ENCODE measurements around the gene PLXNA4. TPM values are rescaled to one million over a fixed set of nuclear protein-coding genes. Genes with fewer than 3 reads are reported as not detected.

Gene PLXNA4
- total RNA-seq, 1 experiment from 2014 or later, result 1.0 TPM

DNA sequence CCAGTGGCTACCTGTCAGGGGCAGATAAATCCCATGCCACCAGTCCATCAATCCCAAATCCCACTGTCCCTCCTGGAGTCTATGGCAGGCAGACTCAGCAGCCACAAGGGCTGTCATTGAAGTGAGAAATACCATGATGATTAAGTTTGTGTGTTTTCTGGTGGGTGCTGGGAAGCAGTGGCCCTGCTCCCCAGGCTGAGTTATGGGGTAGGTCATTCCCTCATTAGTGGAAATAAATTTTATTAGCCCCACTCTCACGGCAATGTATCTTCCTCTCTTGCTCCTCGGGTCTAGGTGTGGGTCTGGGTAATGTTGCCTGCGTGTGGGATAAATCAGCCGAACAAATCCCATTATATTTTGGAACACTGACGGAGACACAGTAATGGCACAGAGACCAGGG is 76.8 kb downstream of the PLXNA4 start:
- Histone ChIP-seq H3K79me2 (ENCODE audit: low read depth) (no peaks in the 10 kb centered on the region), H3K9me3 (ENCODE audit: insufficient read depth, low read depth) (no peaks in the 10 kb centered on the region), H3K27me3 (ENCODE audit: insufficient read depth, low read depth) (peaks cover 80% of the 10 kb centered on the region), H3K36me3 (ENCODE audit: low read depth) (no peaks in the 10 kb centered on the region), H3F3A (ENCODE audit: insufficient read depth, low read depth) (no peaks in the 10 kb centered on the region), H3K27ac (no peak overlapping the region), H3K9me2 (ENCODE audit: insufficient read depth) (no peaks in the 10 kb centered on the region), H3K4me2 (no peak overlapping the region), H3K4me1 (replicated peaks; ENCODE audit: insufficient read depth) (no peaks in the 10 kb centered on the region), H3K4me3 (no peak overlapping the region), H4K20me1 (ENCODE audit: insufficient read depth) (no peaks in the 10 kb centered on the region), H2AFZ (no peak overlapping the region)
- BruUV-seq (replicated peaks), result no TSS peak
- DNase-seq, result no peak
- ChIA-PET POLR2A (ENCODE audit: unreplicated experiment) (no interaction called here), CTCF (no interaction called here)
- TF ChIP-seq EZH2 (IDR thresholded peaks at IDR 0.05; ENCODE audit: low read depth), result no peak
- TF ChIP-seq, protein P1, sequence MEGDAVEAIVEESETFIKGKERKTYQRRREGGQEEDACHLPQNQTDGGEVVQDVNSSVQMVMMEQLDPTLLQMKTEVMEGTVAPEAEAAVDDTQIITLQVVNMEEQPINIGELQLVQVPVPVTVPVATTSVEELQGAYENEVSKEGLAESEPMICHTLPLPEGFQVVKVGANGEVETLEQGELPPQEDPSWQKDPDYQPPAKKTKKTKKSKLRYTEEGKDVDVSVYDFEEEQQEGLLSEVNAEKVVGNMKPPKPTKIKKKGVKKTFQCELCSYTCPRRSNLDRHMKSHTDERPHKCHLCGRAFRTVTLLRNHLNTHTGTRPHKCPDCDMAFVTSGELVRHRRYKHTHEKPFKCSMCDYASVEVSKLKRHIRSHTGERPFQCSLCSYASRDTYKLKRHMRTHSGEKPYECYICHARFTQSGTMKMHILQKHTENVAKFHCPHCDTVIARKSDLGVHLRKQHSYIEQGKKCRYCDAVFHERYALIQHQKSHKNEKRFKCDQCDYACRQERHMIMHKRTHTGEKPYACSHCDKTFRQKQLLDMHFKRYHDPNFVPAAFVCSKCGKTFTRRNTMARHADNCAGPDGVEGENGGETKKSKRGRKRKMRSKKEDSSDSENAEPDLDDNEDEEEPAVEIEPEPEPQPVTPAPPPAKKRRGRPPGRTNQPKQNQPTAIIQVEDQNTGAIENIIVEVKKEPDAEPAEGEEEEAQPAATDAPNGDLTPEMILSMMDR (conservative IDR thresholded peaks at IDR 0.05), result no peak
- intact Hi-C loops (cut with micrococcal nuclease; ENCODE audit: unreplicated experiment), result no loop called here

GRCh38 chr7:132499065-132499464 is 77.2 kb downstream of the PLXNA4 start:
- ChIA-PET CTCF (no interaction called here), POLR2A (ENCODE audit: unreplicated experiment) (no interaction called here)
- Histone ChIP-seq H3K4me2 (no peak overlapping the region), H2AFZ (no peak overlapping the region), H3K9me2 (ENCODE audit: insufficient read depth) (no peaks in the 10 kb centered on the region), H3K9me3 (ENCODE audit: insufficient read depth, low read depth) (no peaks in the 10 kb centered on the region), H3F3A (ENCODE audit: insufficient read depth, low read depth) (no peaks in the 10 kb centered on the region), H3K27me3 (ENCODE audit: insufficient read depth, low read depth) (peaks cover 80% of the 10 kb centered on the region), H4K20me1 (ENCODE audit: insufficient read depth) (no peaks in the 10 kb centered on the region), H3K4me3 (no peak overlapping the region), H3K27ac (no peak overlapping the region), H3K4me1 (replicated peaks; ENCODE audit: insufficient read depth) (no peaks in the 10 kb centered on the region), H3K79me2 (ENCODE audit: low read depth) (no peaks in the 10 kb centered on the region), H3K36me3 (ENCODE audit: low read depth) (no peaks in the 10 kb centered on the region)
- DNase-seq, result no peak
- no TSS peak for BruUV-seq (replicated peaks)
- intact Hi-C loops (cut with micrococcal nuclease; ENCODE audit: unreplicated experiment), result no loop called here
- no peak for TF ChIP-seq EZH2 (IDR thresholded peaks at IDR 0.05; ENCODE audit: low read depth)
- TF ChIP-seq, protein P1 (conservative IDR thresholded peaks at IDR 0.05), result no peak

DNA sequence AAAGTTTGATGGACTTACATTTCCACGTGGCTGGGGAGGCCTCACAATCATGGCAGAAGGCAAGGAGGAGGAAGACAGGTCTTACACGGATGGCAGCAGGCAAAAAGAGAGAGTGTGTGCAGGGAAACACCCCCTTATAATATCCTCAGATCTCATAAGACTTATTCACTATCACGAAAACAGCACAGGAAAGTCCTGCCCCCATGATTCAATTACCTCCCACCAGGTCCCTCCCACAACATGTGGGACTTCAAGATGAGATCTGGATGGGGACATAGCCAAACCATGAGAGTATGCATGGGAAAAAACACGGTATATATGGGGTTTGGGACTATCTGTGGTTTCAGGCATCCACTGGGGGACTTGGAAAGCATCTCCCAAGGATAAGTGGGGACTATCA is 78.0 kb downstream of the PLXNA4 start:
- ChIA-PET POLR2A (ENCODE audit: unreplicated experiment) (no interaction called here), CTCF (no interaction called here)
- H3F3A ChIP-seq (ENCODE audit: insufficient read depth, low read depth), result no peaks in the 10 kb centered on the region

More for the DNA sequence above, 78.0 kb downstream of the PLXNA4 start:
- DNase-seq, result no peak
- Histone ChIP-seq H3K27ac (no peak overlapping the region), H3K9me3 (ENCODE audit: insufficient read depth, low read depth) (no peaks in the 10 kb centered on the region), H3K4me3 (no peak overlapping the region), H4K20me1 (ENCODE audit: insufficient read depth) (no peaks in the 10 kb centered on the region), H3K4me1 (replicated peaks; ENCODE audit: insufficient read depth) (no peaks in the 10 kb centered on the region), H3K9me2 (ENCODE audit: insufficient read depth) (no peaks in the 10 kb centered on the region), H3K79me2 (ENCODE audit: low read depth) (no peaks in the 10 kb centered on the region), H3K27me3 (ENCODE audit: insufficient read depth, low read depth) (peaks cover 73% of the 10 kb centered on the region), H3K4me2 (no peak overlapping the region), H3K36me3 (ENCODE audit: low read depth) (no peaks in the 10 kb centered on the region), H2AFZ (no peak overlapping the region)
- no peak for TF ChIP-seq EZH2 (IDR thresholded peaks at IDR 0.05; ENCODE audit: low read depth)
- TF ChIP-seq, protein P1 (conservative IDR thresholded peaks at IDR 0.05), result no peak
- intact Hi-C loops (cut with micrococcal nuclease; ENCODE audit: unreplicated experiment), result no loop called here
- no TSS peak for BruUV-seq (replicated peaks)

All from PC-9 (cell line).